T-helper 2 cell treated with Interferon-gamma antibody and Interleukin-4, amounts not matched to agents 5 μg/mL and 100 μg/mL, for 36 hours (primary cell): Measurements from ENCODE around the gene SERPINA12.

Experiments
- DNase-seq: peaks from one replicate; pipeline ENCODE4 v3.0.0; 2021; ENCODE audit warnings: low spot score
- H3K27ac Mint-ChIP-seq: one replicate; pipeline ENCODE4 v1.8.0; 2021; ENCODE audit warnings: mild to moderate bottlenecking, mixed read lengths
- H3K27me3 Mint-ChIP-seq: one replicate; pipeline ENCODE4 v1.8.0; 2021; ENCODE audit warnings: low read depth, mixed read lengths
- H3K36me3 Mint-ChIP-seq: one replicate; pipeline ENCODE4 v1.8.0; 2021; ENCODE audit warnings: low read depth, mixed read lengths
- H3K4me1 Mint-ChIP-seq: one replicate; pipeline ENCODE4 v1.8.0; 2021; ENCODE audit warnings: low read depth, mixed read lengths
- H3K4me3 Mint-ChIP-seq: one replicate; pipeline ENCODE4 v1.8.0; 2022; ENCODE audit warnings: mild to moderate bottlenecking, moderate library complexity, mixed read lengths
- H3K9me3 Mint-ChIP-seq: one replicate; pipeline ENCODE4 v1.8.0; 2021; ENCODE audit warnings: mixed read lengths

Gene SERPINA12

GRCh38 chr14:94542811-94543440, 33.7 kb upstream of the SERPINA12 start:
- no peak overlapping the region for H3K4me3 Mint-ChIP-seq
- no peaks in the 10 kb centered on the region for H3K4me1 Mint-ChIP-seq
- H3K9me3 Mint-ChIP-seq = no peaks in the 10 kb centered on the region
- H3K36me3 Mint-ChIP-seq = no peaks in the 10 kb centered on the region
- no peaks in the 10 kb centered on the region for H3K27me3 Mint-ChIP-seq
- no peak for DNase-seq
- H3K27ac Mint-ChIP-seq = no peak overlapping the region

GRCh38 chr14:94542111-94542810, 33.0 kb upstream of the SERPINA12 start:
- H3K4me3 Mint-ChIP-seq = no peak overlapping the region
- H3K27me3 Mint-ChIP-seq = no peaks in the 10 kb centered on the region
- no peaks in the 10 kb centered on the region for H3K9me3 Mint-ChIP-seq
- H3K27ac Mint-ChIP-seq = no peak overlapping the region
- no peaks in the 10 kb centered on the region for H3K4me1 Mint-ChIP-seq
- no peaks in the 10 kb centered on the region for H3K36me3 Mint-ChIP-seq
- DNase-seq = no peak

- Mint-ChIP-seq H3K27ac (no peak overlapping the region), H3K36me3 (no peaks in the 10 kb centered on the region), H3K4me3 (no peak overlapping the region), H3K9me3 (no peaks in the 10 kb centered on the region), H3K4me1 (no peaks in the 10 kb centered on the region), H3K27me3 (no peaks in the 10 kb centered on the region)
- no peak for DNase-seq
Observed at GRCh38 chr14:94541234-94541975, 32.1 kb upstream of the SERPINA12 start.

GRCh38 chr14:94540031-94540794, 30.9 kb upstream of the SERPINA12 start:
- no peak overlapping the region for H3K27ac Mint-ChIP-seq
- H3K36me3 Mint-ChIP-seq = no peaks in the 10 kb centered on the region
- no peaks in the 10 kb centered on the region for H3K9me3 Mint-ChIP-seq
- no peak for DNase-seq
- H3K4me3 Mint-ChIP-seq = no peak overlapping the region
- H3K27me3 Mint-ChIP-seq = no peaks in the 10 kb centered on the region
- no peaks in the 10 kb centered on the region for H3K4me1 Mint-ChIP-seq

GRCh38 chr14:94539181-94539580, 29.9 kb upstream of the SERPINA12 start:
- H3K4me1 Mint-ChIP-seq = no peaks in the 10 kb centered on the region
- H3K27me3 Mint-ChIP-seq = no peaks in the 10 kb centered on the region
- DNase-seq = no peak
- no peak overlapping the region for H3K27ac Mint-ChIP-seq
- H3K4me3 Mint-ChIP-seq = no peak overlapping the region
- no peaks in the 10 kb centered on the region for H3K36me3 Mint-ChIP-seq
- no peaks in the 10 kb centered on the region for H3K9me3 Mint-ChIP-seq

GRCh38 chr14:94538070-94538740, 28.9 kb upstream of the SERPINA12 start:
- Mint-ChIP-seq H3K4me3 (no peak overlapping the region), H3K27ac (no peak overlapping the region), H3K4me1 (no peaks in the 10 kb centered on the region), H3K36me3 (no peaks in the 10 kb centered on the region), H3K9me3 (no peaks in the 10 kb centered on the region), H3K27me3 (peaks cover 2% of the 10 kb centered on the region)
- DNase-seq = no peak

GRCh38 chr14:94536836-94537235, 27.6 kb upstream of the SERPINA12 start:
- H3K9me3 Mint-ChIP-seq = no peaks in the 10 kb centered on the region

GRCh38 chr14:94535506-94535905, 26.2 kb upstream of the SERPINA12 start:
- Mint-ChIP-seq H3K27ac (no peak overlapping the region), H3K36me3 (no peaks in the 10 kb centered on the region), H3K27me3 (peaks cover 7% of the 10 kb centered on the region), H3K4me3 (no peak overlapping the region), H3K9me3 (no peaks in the 10 kb centered on the region), H3K4me1 (no peaks in the 10 kb centered on the region)
- DNase-seq = no peak

More at GRCh38 chr14:94536836-94537235, 27.6 kb upstream of the SERPINA12 start:
- no peak overlapping the region for H3K4me3 Mint-ChIP-seq
- H3K4me1 Mint-ChIP-seq = no peaks in the 10 kb centered on the region
- DNase-seq = no peak
- no peak overlapping the region for H3K27ac Mint-ChIP-seq
- H3K27me3 Mint-ChIP-seq = peaks cover 3% of the 10 kb centered on the region
- no peaks in the 10 kb centered on the region for H3K36me3 Mint-ChIP-seq

GRCh38 chr14:94532447-94532846, 23.2 kb upstream of the SERPINA12 start:
- Mint-ChIP-seq H3K27me3 (peaks cover 7% of the 10 kb centered on the region), H3K27ac (no peak overlapping the region), H3K4me1 (no peaks in the 10 kb centered on the region), H3K36me3 (no peaks in the 10 kb centered on the region), H3K9me3 (no peaks in the 10 kb centered on the region), H3K4me3 (no peak overlapping the region)
- no peak for DNase-seq

- H3K27ac Mint-ChIP-seq = no peak overlapping the region
- no peaks in the 10 kb centered on the region for H3K4me1 Mint-ChIP-seq
- H3K36me3 Mint-ChIP-seq = no peaks in the 10 kb centered on the region
- H3K9me3 Mint-ChIP-seq = no peaks in the 10 kb centered on the region
- DNase-seq = no peak
- no peak overlapping the region for H3K4me3 Mint-ChIP-seq
- peaks cover 10% of the 10 kb centered on the region for H3K27me3 Mint-ChIP-seq
Observed at GRCh38 chr14:94531187-94531586, 21.9 kb upstream of the SERPINA12 start.

- H3K4me3 Mint-ChIP-seq = no peak overlapping the region
- H3K9me3 Mint-ChIP-seq = peaks cover 9% of the 10 kb centered on the region
- no peaks in the 10 kb centered on the region for H3K4me1 Mint-ChIP-seq
- no peak overlapping the region for H3K27ac Mint-ChIP-seq
- no peak for DNase-seq
- no peaks in the 10 kb centered on the region for H3K36me3 Mint-ChIP-seq
- H3K27me3 Mint-ChIP-seq = peaks cover 3% of the 10 kb centered on the region
Observed at GRCh38 chr14:94524093-94524492, 14.8 kb upstream of the SERPINA12 start.

GRCh38 chr14:94523265-94523664, 14.0 kb upstream of the SERPINA12 start:
- Mint-ChIP-seq H3K36me3 (no peaks in the 10 kb centered on the region), H3K9me3 (peaks cover 12% of the 10 kb centered on the region), H3K4me3 (no peak overlapping the region), H3K27ac (no peak overlapping the region), H3K4me1 (no peaks in the 10 kb centered on the region), H3K27me3 (peaks cover 3% of the 10 kb centered on the region)
- DNase-seq = no peak

GRCh38 chr14:94522115-94522724, 13.0 kb upstream of the SERPINA12 start:
- no peaks in the 10 kb centered on the region for H3K4me1 Mint-ChIP-seq
- DNase-seq = no peak
- no peaks in the 10 kb centered on the region for H3K36me3 Mint-ChIP-seq
- peaks cover 1% of the 10 kb centered on the region for H3K27me3 Mint-ChIP-seq
- no peak overlapping the region for H3K4me3 Mint-ChIP-seq
- H3K9me3 Mint-ChIP-seq = peaks cover 12% of the 10 kb centered on the region
- no peak overlapping the region for H3K27ac Mint-ChIP-seq
